Astrocyte (in vitro differentiated cells and primary cell): Measurements from ENCODE around the gene ROBO3.

ENCODE experiments used
- CTCF ChIP-seq: IDR thresholded peaks from 2 replicates; pipeline ENCODE4 v1.5.1; 2011; ENCODE audit warnings: low read depth, mild to moderate bottlenecking, inconsistent platforms, low read length, moderate library complexity; ENCODE audit not compliant: insufficient read depth
- EZH2 ChIP-seq: IDR thresholded peaks from 2 replicates; pipeline ENCODE4 v1.6.1; 2012; ENCODE audit warnings: mild to moderate bottlenecking, low read length, inconsistent platforms; ENCODE audit not compliant: insufficient read depth

- TF ChIP-seq CTCF (no peak), EZH2 (peak; percentile 82)
Measured at GRCh38 chr11:124865181-124865901, at the start of gene ROBO3.
